IMR-90 (cell line): Measurements from ENCODE around the gene NUDT7. TPM values are rescaled to one million over a fixed set of nuclear protein-coding genes. Genes with fewer than 3 reads are reported as not detected.

ENCODE experiments used
- ATAC-seq: fragments of 200-7000 bp; cut with Tn5 transposase; 2 replicates; pipeline ENCODE4 v1.9.1; 2020; ENCODE audit warnings: low read depth, mild to moderate bottlenecking, moderate library complexity
- Bru-seq: library from RNA; stranded (reverse); fragments of 400-500 nt; gene quantifications from one replicate; lab custom pipeline; 2021; lab: Mats Ljungman, UMichigan
- BruChase-seq, 2 experiments: library from RNA; stranded (reverse); fragments of 400-500 nt; gene quantifications; one replicate each; lab custom pipeline; 2021; lab: Mats Ljungman, UMichigan
- BruUV-seq: library from RNA; stranded (reverse); fragments of 400-500 nt; replicated peaks from 2 replicates; lab custom pipeline; 2021; lab: Mats Ljungman, UMichigan
- CTCF ChIA-PET: fragments of 300-600 bp; formaldehyde crosslinking; extraction: SDS; loops from one replicate; lab custom pipeline; 2021; ENCODE audit warnings: antibody characterized with exemption; lab: Yijun Ruan, JAX
- POLR2A ChIA-PET: fragments of 300-600 bp; sonication (Branson Sonifier 250); formaldehyde crosslinking; loops from one replicate; lab custom pipeline; 2022; ENCODE audit warnings: antibody characterized with exemption; ENCODE audit not compliant: unreplicated experiment; lab: Charles Lee
- DNase-seq: peaks from one replicate; pipeline ENCODE4 v3.0.0; 2013
- H2AFZ ChIP-seq: replicated peaks from 2 replicates; pipeline ENCODE3; 2013; ENCODE audit warnings: low read length, mild to moderate bottlenecking; ENCODE audit not compliant: poor library complexity
- H2AK5ac ChIP-seq: 2 replicates; pipeline ENCODE4 v1.6.1; 2013; ENCODE audit warnings: low read depth, low read length, inconsistent platforms
- H2AK9ac ChIP-seq: replicated peaks from 2 replicates; pipeline ENCODE3; 2013; ENCODE audit warnings: mild to moderate bottlenecking, low read depth, low read length, moderate library complexity; ENCODE audit not compliant: poor library complexity
- H2BK120ac ChIP-seq: 2 replicates; pipeline ENCODE4 v1.6.1; 2013; ENCODE audit warnings: low read depth, low read length, inconsistent platforms
- H2BK15ac ChIP-seq: 3 replicates; pipeline ENCODE4 v1.6.1; 2013; ENCODE audit warnings: low read depth, low read length, inconsistent platforms
- H2BK20ac ChIP-seq: 2 replicates; pipeline ENCODE4 v1.6.1; 2013; ENCODE audit warnings: low read depth, mild to moderate bottlenecking, inconsistent platforms, low read length, moderate library complexity
- H2BK5ac ChIP-seq: 2 replicates; pipeline ENCODE4 v1.6.1; 2013; ENCODE audit warnings: mild to moderate bottlenecking, low read depth, low read length, inconsistent platforms; ENCODE audit not compliant: poor library complexity, severe bottlenecking
- H3K14ac ChIP-seq: replicated peaks from 2 replicates; pipeline ENCODE4 v1.6.1; 2013; ENCODE audit warnings: low read depth, low read length, inconsistent platforms
- H3K18ac ChIP-seq: 2 replicates; pipeline ENCODE4 v1.6.1; 2013; ENCODE audit warnings: low read depth, low read length, control low read depth
- H3K23ac ChIP-seq: 2 replicates; pipeline ENCODE4 v1.6.1; 2013; ENCODE audit warnings: low read depth, low read length, inconsistent platforms
- H3K27ac ChIP-seq: 2 replicates; pipeline ENCODE4 v1.5.1; 2013; ENCODE audit warnings: mild to moderate bottlenecking, control low read depth, low read length; ENCODE audit not compliant: insufficient read depth
- H3K27me3 ChIP-seq: 2 replicates; pipeline ENCODE4 v1.6.1; 2013; ENCODE audit warnings: low read length; ENCODE audit not compliant: control insufficient read depth, insufficient read depth
- H3K36me3 ChIP-seq: 2 replicates; pipeline ENCODE4 v1.6.1; 2013; ENCODE audit warnings: low read length, mixed read lengths; ENCODE audit not compliant: control insufficient read depth, insufficient read depth
- H3K4ac ChIP-seq: 2 replicates; pipeline ENCODE4 v1.6.1; 2013; ENCODE audit warnings: low read depth, low read length, inconsistent platforms
- H3K4me1 ChIP-seq: 2 replicates; pipeline ENCODE4 v1.6.1; 2013; ENCODE audit warnings: low read length, mixed read lengths; ENCODE audit not compliant: control insufficient read depth, insufficient read depth
- H3K4me2 ChIP-seq: 2 replicates; pipeline ENCODE4 v1.6.1; 2013; ENCODE audit warnings: low read depth, mild to moderate bottlenecking, control low read depth, low read length, moderate library complexity
- H3K4me3 ChIP-seq: 2 replicates; pipeline ENCODE4 v1.5.1; 2013; ENCODE audit warnings: low read depth, mild to moderate bottlenecking, control low read depth, low read length, moderate library complexity; ENCODE audit not compliant: insufficient read depth
- H3K56ac ChIP-seq: 2 replicates; pipeline ENCODE4 v1.6.1; 2013; ENCODE audit warnings: low read length, inconsistent platforms; ENCODE audit not compliant: insufficient read depth; ENCODE audit errors: extremely low read depth
- H3K79me1 ChIP-seq, 2 experiments: 2 replicates each; pipeline ENCODE4 v1.6.1; 2013; ENCODE audit warnings: low read length in 2 of 2, inconsistent platforms in 1 of 2, low read depth in 1 of 2
- H3K9ac ChIP-seq: 2 replicates; pipeline ENCODE4 v1.6.1; 2013; ENCODE audit warnings: low read depth, low read length, control low read depth
- H3K9me1 ChIP-seq: 2 replicates; pipeline ENCODE4 v1.6.1; 2013; ENCODE audit warnings: low read length, inconsistent platforms; ENCODE audit not compliant: insufficient read depth
- H3K9me3 ChIP-seq: 2 replicates; pipeline ENCODE4 v1.6.1; 2013; ENCODE audit warnings: low read length; ENCODE audit not compliant: control insufficient read depth, insufficient read depth
- H4K20me1 ChIP-seq: 2 replicates; pipeline ENCODE4 v1.6.1; 2013; ENCODE audit warnings: low read length, inconsistent platforms; ENCODE audit not compliant: insufficient read depth
- H4K5ac ChIP-seq: 2 replicates; pipeline ENCODE4 v1.6.1; 2013; ENCODE audit warnings: mild to moderate bottlenecking, low read depth, low read length, control low read depth
- H4K8ac ChIP-seq, 2 experiments: 2 replicates each; pipeline ENCODE4 v1.6.1; 2013; ENCODE audit warnings: low read depth in 2 of 2, low read length in 2 of 2, control low read depth in 1 of 2, inconsistent platforms in 1 of 2
- H4K91ac ChIP-seq: 2 replicates; pipeline ENCODE4 v1.6.1; 2013; ENCODE audit warnings: low read depth, low read length, inconsistent platforms; ENCODE audit not compliant: insufficient read depth
- BHLHE40 ChIP-seq: fragments of 150-350 bp; IDR thresholded peaks from 2 replicates; pipeline ENCODE4 v1.6.1; 2016; ENCODE audit warnings: mild to moderate bottlenecking, low read depth, low read length
- CEBPB ChIP-seq: IDR thresholded peaks from 2 replicates; pipeline ENCODE4 v1.6.1; 2012; ENCODE audit warnings: low read depth, low read length, improper control_type of control experiment
- CHD1 ChIP-seq: IDR thresholded peaks from 2 replicates; pipeline ENCODE4 v1.6.1; 2012; ENCODE audit warnings: low read depth, low read length, improper control_type of control experiment
- ELK1 ChIP-seq: fragments of 150-350 bp; IDR thresholded peaks from 2 replicates; pipeline ENCODE4 v1.6.1; 2016; ENCODE audit warnings: low read depth, mild to moderate bottlenecking, low read length, moderate library complexity, borderline replicate concordance
- MAFK ChIP-seq: IDR thresholded peaks from 2 replicates; pipeline ENCODE4 v1.6.1; 2012; ENCODE audit warnings: low read depth, low read length, improper control_type of control experiment
- MXI1 ChIP-seq: IDR thresholded peaks from 2 replicates; pipeline ENCODE4 v1.6.1; 2012; ENCODE audit warnings: low read depth, mild to moderate bottlenecking, low read length, moderate library complexity, borderline replicate concordance
- NFE2L2 ChIP-seq: fragments of 150-350 bp; IDR thresholded peaks from 2 replicates; pipeline ENCODE4 v1.6.1; 2016; ENCODE audit warnings: low read depth, mild to moderate bottlenecking, low read length
- POLR2A ChIP-seq: IDR thresholded peaks from 2 replicates; pipeline ENCODE4 v1.6.1; 2012; ENCODE audit warnings: mild to moderate bottlenecking, low read depth, low read length
- RAD21 ChIP-seq: IDR thresholded peaks from 2 replicates; pipeline ENCODE4 v1.6.1; 2012; ENCODE audit warnings: low read length, improper control_type of control experiment
- RCOR1 ChIP-seq: IDR thresholded peaks from 2 replicates; pipeline ENCODE4 v1.6.1; 2012; ENCODE audit warnings: mild to moderate bottlenecking, low read length, improper control_type of control experiment; ENCODE audit not compliant: insufficient replicate concordance
- RFX5 ChIP-seq: IDR thresholded peaks from 2 replicates; pipeline ENCODE4 v1.8.0; 2012; ENCODE audit warnings: low read depth, mild to moderate bottlenecking, low read length, moderate library complexity
- WGBS, 2 experiments: methylation state at CpG; one replicate each; pipeline versions ENCODE4 v1.1.5 to v1.1.7; 2013; ENCODE audit warnings: missing lambda C conversion rate in 2 of 2; ENCODE audit not compliant: insufficient read length in 1 of 2; ENCODE audit errors: extremely low coverage in 2 of 2; 5-methylcytosine and 5-hydroxymethylcytosine counted together
- dilution Hi-C: fragments of 300-500 bp; cut with HindIII; formaldehyde crosslinking; loops from one replicate; pipeline ENCODE4 v1.14.3; 2018; ENCODE audit warnings: low sequenced_read_pairs; ENCODE audit not compliant: unreplicated experiment
- in situ Hi-C: fragments of 300-500 bp; cut with MboI; formaldehyde crosslinking; loops from 3 replicates; pipeline ENCODE4 v1.14.3; 2019; ENCODE audit warnings: low sequenced_read_pairs, inconsistent platforms, mixed read lengths
- intact Hi-C: fragments of 100-400 bp; cut with micrococcal nuclease; formaldehyde crosslinking; loops from 2 replicates; pipeline ENCODE4 v1.10.0; 2022
- long read RNA-seq: library from polyadenylated mRNA; unstranded; transcript quantifications from one replicate; pipeline ENCODE4 v2.0.0, GENCODE V29; 2021; ENCODE audit not compliant: unreplicated experiment
- polyA plus RNA-seq, 3 experiments: library from polyadenylated mRNA; depleted of rRNA; stranded (reverse); fragments of >200 nt; gene quantifications; 2 replicates each; pipeline ENCODE4 v1.2.3, GENCODE V29; 2012; ENCODE audit warnings: low replicate concordance in 1 of 3
- total RNA-seq: library from RNA; depleted of rRNA; stranded (reverse); fragments of >200 nt; gene quantifications from 2 replicates; pipeline ENCODE4 v1.2.3, GENCODE V29; 2012; rRNA removed
- TF ChIP-seq, protein P1 (sequence below): fragments of 150-350 bp; IDR thresholded peaks from 2 replicates; pipeline ENCODE4 v1.6.1; 2017; ENCODE audit warnings: mild to moderate bottlenecking, antibody characterized with exemption, low read length, low read depth

NUDT7 gene
- total RNA-seq: 3.9 and 4.3 TPM in 2 replicates
- 4.2 and 6.2 TPM in 2 replicates for polyA plus RNA-seq (2012; rRNA removed)
- 2.2 and 3.7 TPM in 2 replicates for polyA plus RNA-seq (2012; cell fraction: cytosol; rRNA removed)
- 2.4 and 5.8 TPM in 2 replicates for polyA plus RNA-seq (2012; cell fraction: nucleus; rRNA removed; ENCODE audit: low replicate concordance)
- Bru-seq, nascent RNA: percentile 44 among the genes with signal in this experiment
- BruChase-seq, experiment 1, labeled RNA remaining after a 6-hour chase: percentile 48 among the genes with signal in this experiment
- BruChase-seq, experiment 2, labeled RNA remaining after a 2-hour chase: percentile 42 among the genes with signal in this experiment
- long read RNA-seq, partial matches to known transcripts: 0 of 7 reads
- long read RNA-seq, other reads (novel, unspliced or antisense): 5 of 7 reads

- Histone ChIP-seq H3K9ac (peak within 1 kb of the TSS; percentile 70), H3K18ac (peak within 1 kb of the TSS; percentile 31), H4K91ac (peak within 1 kb of the TSS; percentile 27), H2AK5ac (peak within 1 kb of the TSS; percentile 74), H3K14ac (peak within 1 kb of the TSS; percentile 68), H2BK15ac (peak within 1 kb of the TSS; percentile 49; the same call in 1 of the 3 replicates), H3K9me1 (no peaks in the 10 kb centered on the region), H2BK20ac (peak within 1 kb of the TSS; percentile 41), H3K27ac (peak within 1 kb of the TSS; percentile 90), H3K9me3 (no peaks in the 10 kb centered on the region), H3K36me3 (no peaks in the 10 kb centered on the region), H4K5ac (peak within 1 kb of the TSS; percentile 28), H3K4me1 (no peaks in the 10 kb centered on the region), H3K4me2 (peak within 1 kb of the TSS; percentile 65), H3K27me3 (no peaks in the 10 kb centered on the region), H3K4ac (peak within 1 kb of the TSS; percentile 87), H4K20me1 (no peaks in the 10 kb centered on the region), H4K8ac (peak within 1 kb of the TSS; percentile 83 to 87), H3K56ac (peak within 1 kb of the TSS; percentile 78), H3K4me3 (peak within 1 kb of the TSS; percentile 72), H3K23ac (peak within 1 kb of the TSS; percentile 59), H2BK120ac (peak within 1 kb of the TSS; percentile 69), H3K79me1 (no peaks in the 10 kb centered on the region), H2AFZ (peak within 1 kb of the TSS; percentile 95), H2AK9ac (peak within 1 kb of the TSS; percentile 95), H2BK5ac (peak within 1 kb of the TSS; percentile 71)
- DNase-seq (peak; percentile 96), ATAC-seq (peak; percentile 98)
- intact Hi-C loops: loop anchor here (1.0 to 5.0 kb wide), 4 partner anchors 47 to 249 kb away; no protein-coding TSS in a partner anchor
- in situ Hi-C loops: no loop called here
- ChIA-PET CTCF (interaction anchor here (0.6 to 1.4 kb wide), 2 partner anchors 253 to 518 kb away, joined by 3 read pairs; no protein-coding TSS in a partner anchor), POLR2A (interaction anchor here (0.6 kb wide), 2 partner anchors 37 to 365 kb away, joined by 3 to 5 read pairs; no protein-coding TSS in a partner anchor)
- dilution Hi-C loops: no loop called here
- BruUV-seq: no TSS peak
- WGBS, 2 experiments: 0% methylated on average over 3 of the region's 55 CpGs; no CpG with 5 or more reads in 1 of the 2 experiments
- TF ChIP-seq CEBPB: 0 out of 2 replicates have a peak, but pooled peaks have one; percentile 10
- no peak for TF ChIP-seq RCOR1
- no peak for TF ChIP-seq NFE2L2
- no peak for TF ChIP-seq MXI1
- TF ChIP-seq BHLHE40: no peak
- TF ChIP-seq POLR2A: 0 out of 2 replicates have a peak, but pooled peaks have one; percentile 26
- TF ChIP-seq RFX5: no peak
- no peak for TF ChIP-seq MAFK
- TF ChIP-seq, protein P1, sequence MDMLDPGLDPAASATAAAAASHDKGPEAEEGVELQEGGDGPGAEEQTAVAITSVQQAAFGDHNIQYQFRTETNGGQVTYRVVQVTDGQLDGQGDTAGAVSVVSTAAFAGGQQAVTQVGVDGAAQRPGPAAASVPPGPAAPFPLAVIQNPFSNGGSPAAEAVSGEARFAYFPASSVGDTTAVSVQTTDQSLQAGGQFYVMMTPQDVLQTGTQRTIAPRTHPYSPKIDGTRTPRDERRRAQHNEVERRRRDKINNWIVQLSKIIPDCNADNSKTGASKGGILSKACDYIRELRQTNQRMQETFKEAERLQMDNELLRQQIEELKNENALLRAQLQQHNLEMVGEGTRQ: 0 out of 2 replicates have a peak, but pooled peaks have one; percentile 9
- TF ChIP-seq CHD1: no peak
- TF ChIP-seq ELK1: no peak
- TF ChIP-seq RAD21: no peak
These were observed at the start of gene NUDT7 for GRCh38 chr16:77722309-77723107. Gene NUDT7, plus strand, starts transcription at chr16:77722514. Its CDS starts 69 bp downstream, at chr16:77722583.
